Endothelial cell of umbilical vein (primary cell): ENCODE results near the gene MYT1. TPM values are rescaled to one million over a fixed set of nuclear protein-coding genes. Genes with fewer than 3 reads are reported as not detected.

Source experiments
- Bru-seq: library from RNA; stranded (reverse); fragments of 400-500 nt; gene quantifications from one replicate; lab custom pipeline; 2021; lab: Mats Ljungman, UMichigan
- BruChase-seq, 2 experiments: library from RNA; stranded (reverse); fragments of 400-500 nt; gene quantifications; one replicate each; lab custom pipeline; 2021; lab: Mats Ljungman, UMichigan
- BruUV-seq: library from RNA; stranded (reverse); fragments of 400-500 nt; replicated peaks from 2 replicates; lab custom pipeline; 2021; lab: Mats Ljungman, UMichigan
- CTCF ChIA-PET: fragments of 300-600, 350-600 bp; sonication (Branson Sonifier 250); formaldehyde crosslinking; loops from one replicate; lab custom pipeline; 2021; ENCODE audit warnings: antibody characterized with exemption, inconsistent platforms; lab: Charles Lee
- POLR2A ChIA-PET: fragments of 300-600, 350-600 bp; sonication (Branson Sonifier 250); formaldehyde crosslinking; loops from one replicate; lab custom pipeline; 2021; ENCODE audit warnings: antibody characterized with exemption, inconsistent platforms; lab: Charles Lee
- DNase-seq: peaks from one replicate; pipeline ENCODE4 v3.0.0-alpha.2; 2011; ENCODE audit warnings: low read depth, low spot score
- FAIRE-seq: peaks from 2 replicates; lab custom pipeline; 2011; peaks lifted over from hg19 to GRCh38; lab: Jason Lieb, UNC
- H2AFZ ChIP-seq: 2 replicates; pipeline ENCODE4 v1.6.0; 2012; ENCODE audit warnings: low read depth, low read length, control low read depth, inconsistent platforms
- H3K27ac ChIP-seq: 2 replicates; pipeline ENCODE4 v1.5.1; 2011; ENCODE audit warnings: low read depth, mild to moderate bottlenecking, control low read depth, low read length, moderate library complexity; ENCODE audit not compliant: insufficient read depth
- H3K27me3 ChIP-seq, 2 experiments: 2 replicates each; pipeline versions ENCODE4 v1.6.0 to v1.6.1; 2011; ENCODE audit warnings: low read length in 2 of 2, mixed read lengths in 1 of 2; ENCODE audit not compliant: control insufficient read depth in 2 of 2, insufficient read depth in 2 of 2
- H3K36me3 ChIP-seq, 2 experiments: 2 replicates in 1 of 2; 3 replicates in 1 of 2; pipeline ENCODE4 v1.5.1; 2011; ENCODE audit warnings: low read length in 2 of 2, mild to moderate bottlenecking in 1 of 2, moderate library complexity in 1 of 2; ENCODE audit not compliant: control insufficient read depth in 2 of 2, insufficient read depth in 2 of 2; ENCODE audit errors: extremely low read depth in 1 of 2
- H3K4me1 ChIP-seq: 3 replicates; pipeline ENCODE4 v1.5.1; 2011; ENCODE audit warnings: mild to moderate bottlenecking, low read length; ENCODE audit not compliant: control insufficient read depth, insufficient read depth; ENCODE audit errors: extremely low read depth
- H3K4me2 ChIP-seq: 2 replicates; pipeline ENCODE4 v1.6.1; 2011; ENCODE audit warnings: low read length, control low read depth, mixed read lengths; ENCODE audit not compliant: insufficient read depth
- H3K4me3 ChIP-seq, 3 experiments: fragments of 200-600 bp in 1 of 3; sonication (generic), shearing (Covaris generic) in 1 of 3; replicated peaks in 1 of 3; 2 replicates each; pipeline ENCODE4 v1.5.1; 2011 to 2016; ENCODE audit warnings: control low read depth in 3 of 3, low read length in 3 of 3, mild to moderate bottlenecking in 2 of 3, inconsistent platforms in 1 of 3, low read depth in 1 of 3, moderate library complexity in 1 of 3; ENCODE audit not compliant: insufficient read depth in 1 of 3
- H3K79me2 ChIP-seq: 2 replicates; pipeline ENCODE4 v1.6.0; 2012; ENCODE audit warnings: low read length, inconsistent platforms; ENCODE audit not compliant: control insufficient read depth, insufficient read depth
- H3K9ac ChIP-seq: replicated peaks from 2 replicates; pipeline ENCODE3; 2011; ENCODE audit warnings: low read length, control low read depth; ENCODE audit not compliant: insufficient read depth; ENCODE audit errors: extremely low read depth
- H3K9me1 ChIP-seq: replicated peaks from 3 replicates; pipeline ENCODE4 v1.6.0; 2011; ENCODE audit warnings: mild to moderate bottlenecking, low read length; ENCODE audit not compliant: control insufficient read depth, insufficient read depth; ENCODE audit errors: extremely low read depth
- H3K9me3 ChIP-seq: replicated peaks from 2 replicates; pipeline ENCODE4 v1.5.1; 2012; ENCODE audit warnings: low read length, inconsistent platforms; ENCODE audit not compliant: control insufficient read depth, insufficient read depth
- H4K20me1 ChIP-seq: replicated peaks from 2 replicates; pipeline ENCODE3; 2011; ENCODE audit warnings: mild to moderate bottlenecking, low read length; ENCODE audit not compliant: control insufficient read depth, insufficient read depth; ENCODE audit errors: extremely low read depth
- CTCF ChIP-seq, 2 donors: IDR thresholded peaks; 1 replicate in 1 of 2; 2 replicates in 1 of 2; pipeline ENCODE4 v1.5.1; 2011; ENCODE audit warnings: low read length in 2 of 2, mild to moderate bottlenecking in 2 of 2, moderate library complexity in 2 of 2, control low read depth in 1 of 2, inconsistent platforms in 1 of 2, low read depth in 1 of 2; ENCODE audit not compliant: insufficient read depth in 1 of 2; ENCODE audit errors: extremely low read depth in 1 of 2
- EZH2 ChIP-seq: IDR thresholded peaks from 2 replicates; pipeline ENCODE4 v1.6.1; 2012; ENCODE audit warnings: borderline replicate concordance, low read depth, mild to moderate bottlenecking, moderate library complexity, low read length, inconsistent platforms; ENCODE audit not compliant: severe bottlenecking
- FOS ChIP-seq: IDR thresholded peaks from 2 replicates; pipeline ENCODE4 v1.6.1; 2011; ENCODE audit warnings: mild to moderate bottlenecking, low read length, moderate library complexity, borderline replicate concordance; ENCODE audit not compliant: insufficient read depth
- GATA2 ChIP-seq: IDR thresholded peaks from 2 replicates; pipeline ENCODE4 v1.7.0; 2011; ENCODE audit warnings: low read depth, mild to moderate bottlenecking, moderate library complexity, mixed read lengths, low read length; ENCODE audit not compliant: insufficient read length, insufficient read depth
- JUN ChIP-seq: IDR thresholded peaks from 2 replicates; pipeline ENCODE4 v1.6.1; 2011; ENCODE audit warnings: borderline replicate concordance, low read depth; ENCODE audit not compliant: insufficient read length, insufficient read depth
- MAX ChIP-seq: IDR thresholded peaks from 2 replicates; pipeline ENCODE4 v1.6.1; 2011; ENCODE audit not compliant: insufficient read depth, insufficient read length
- MYC ChIP-seq: IDR thresholded peaks from one replicate; pipeline ENCODE4 v1.6.1; 2011; ENCODE audit warnings: mild to moderate bottlenecking, low read depth, low read length
- POLR2A ChIP-seq: IDR thresholded peaks from 2 replicates; pipeline ENCODE4 v1.6.1; 2012; ENCODE audit warnings: low read depth, mild to moderate bottlenecking, control low read depth, low read length
- POLR2AphosphoS5 ChIP-seq: IDR thresholded peaks from 2 replicates; pipeline ENCODE4 v1.6.1; 2012; ENCODE audit warnings: low read depth, mild to moderate bottlenecking, control low read depth, low read length, moderate library complexity; ENCODE audit not compliant: insufficient read depth
- dilution Hi-C: fragments of 300-500 bp; cut with MboI; formaldehyde crosslinking; loops from one replicate; pipeline ENCODE4 v1.15.0; 2019; ENCODE audit warnings: low sequenced_read_pairs; ENCODE audit not compliant: extremely low pct_ligation_motif_present
- intact Hi-C: fragments of 100-400 bp; cut with micrococcal nuclease; formaldehyde crosslinking; loops from one replicate; pipeline ENCODE4 v1.10.0; 2022
- long read RNA-seq: library from polyadenylated mRNA; stranded (forward); transcript quantifications from one replicate; pipeline ENCODE4 v2.0.0, GENCODE V29; 2021
- polyA minus RNA-seq, 3 experiments: library from RNA; depleted of rRNA, polyadenylated mRNA; stranded (reverse); fragments of >200 nt; gene quantifications; 1 replicate in 1 of 3; 2 replicates in 2 of 3; pipeline ENCODE4 v1.2.3, GENCODE V29; 2011
- polyA plus RNA-seq, 4 experiments: library from polyadenylated mRNA; depleted of rRNA in 3 of 4; stranded (reverse) in 3 of 4; unstranded in 1 of 4; fragments of >200 nt; gene quantifications; 2 replicates each; pipeline versions ENCODE4 v1.2.1 to v1.2.3, GENCODE V29; 2011 to 2012; ENCODE audit warnings: missing spikeins in 1 of 4
- total RNA-seq: library from RNA; stranded (reverse); gene quantifications from 2 replicates; pipeline ENCODE4 v1.2.3, GENCODE V29; 2021

The MYT1 gene
- total RNA-seq, result not detected in 2 replicates
- polyA plus RNA-seq, result not detected in 2 replicates
- polyA plus RNA-seq (2011; cell fraction: cytosol; rRNA removed), result not detected in 2 replicates
- not detected in 2 replicates for polyA plus RNA-seq (2011; cell fraction: nucleus; rRNA removed)
- polyA plus RNA-seq (2012), result not detected in 2 replicates
- not detected in 2 replicates for polyA minus RNA-seq
- not detected for polyA minus RNA-seq (2011; cell fraction: cytosol; rRNA and poly(A)+ RNA removed)
- polyA minus RNA-seq (2011; cell fraction: nucleus; rRNA and poly(A)+ RNA removed), result not detected in 2 replicates
- percentile 2 among the genes with signal in this experiment for Bru-seq, nascent RNA
- percentile 2 among the genes with signal in this experiment for BruChase-seq, experiment 1, labeled RNA remaining after a 6-hour chase
- not detected for BruChase-seq, experiment 2, labeled RNA remaining after a 2-hour chase
- long read RNA-seq, result 0 reads

- no peaks in the 10 kb centered on the region for H3K79me2 ChIP-seq
- TF ChIP-seq EZH2, result no peak
- no peak for TF ChIP-seq CTCF (IDR thresholded peaks at IDR 0.05; ENCODE audit: extremely low read depth in 1 of 2, insufficient read depth in 1 of 2, low read depth in 1 of 2, low read length in 2 of 2)
- no peak for TF ChIP-seq POLR2AphosphoS5
- no peak for TF ChIP-seq MYC
- no peak for TF ChIP-seq JUN
- TF ChIP-seq GATA2, result no peak
- TF ChIP-seq MAX, result no peak
- no peak for TF ChIP-seq POLR2A
- TF ChIP-seq FOS, result no peak
- no peaks in the 10 kb centered on the region for H3K36me3 ChIP-seq
- no peak within 1 kb of the TSS for H2AFZ ChIP-seq
- ChIA-PET POLR2A (no interaction called here), CTCF (no interaction called here)
- H3K9me3 ChIP-seq, result no peaks in the 10 kb centered on the region
- no peak for DNase-seq
- intact Hi-C loops (no loop called here), dilution Hi-C loops (no loop called here)
- H3K27ac ChIP-seq, result no peak within 1 kb of the TSS
- H3K27me3 ChIP-seq, result peaks cover 13 to 22% of the 10 kb centered on the region in 2 experiments
- FAIRE-seq, result no peak
- H3K9me1 ChIP-seq, result no peaks in the 10 kb centered on the region
- no TSS peak for BruUV-seq
- no peak within 1 kb of the TSS for H3K9ac ChIP-seq
- H3K4me3 ChIP-seq, result no peak within 1 kb of the TSS
- H3K4me1 ChIP-seq, result no peaks in the 10 kb centered on the region
- no peaks in the 10 kb centered on the region for H4K20me1 ChIP-seq
- H3K4me2 ChIP-seq, result no peak within 1 kb of the TSS
Observed at GRCh38 chr20:64164123-64164836, at the start of gene MYT1. Gene MYT1, plus strand, starts transcription at chr20:64164452. Its CDS starts 34,410 bp downstream, at chr20:64198862.
